GM21737 (cell line): ENCODE measurements around the gene CASZ1.

Source experiments
- ATAC-seq: cut with Tn5 transposase; IDR thresholded peaks from one replicate; pipeline ENCODE4 v1.9.1; 2021; ENCODE audit warnings: mild to moderate bottlenecking, moderate library complexity; ENCODE audit not compliant: unreplicated experiment

The CASZ1 gene

GRCh38 chr1:10640843-10641553, 155.4 kb downstream of the CASZ1 start:
- ATAC-seq, result no peak

GRCh38 chr1:10639775-10640578, 156.5 kb downstream of the CASZ1 start:
- no peak for ATAC-seq

DNA sequence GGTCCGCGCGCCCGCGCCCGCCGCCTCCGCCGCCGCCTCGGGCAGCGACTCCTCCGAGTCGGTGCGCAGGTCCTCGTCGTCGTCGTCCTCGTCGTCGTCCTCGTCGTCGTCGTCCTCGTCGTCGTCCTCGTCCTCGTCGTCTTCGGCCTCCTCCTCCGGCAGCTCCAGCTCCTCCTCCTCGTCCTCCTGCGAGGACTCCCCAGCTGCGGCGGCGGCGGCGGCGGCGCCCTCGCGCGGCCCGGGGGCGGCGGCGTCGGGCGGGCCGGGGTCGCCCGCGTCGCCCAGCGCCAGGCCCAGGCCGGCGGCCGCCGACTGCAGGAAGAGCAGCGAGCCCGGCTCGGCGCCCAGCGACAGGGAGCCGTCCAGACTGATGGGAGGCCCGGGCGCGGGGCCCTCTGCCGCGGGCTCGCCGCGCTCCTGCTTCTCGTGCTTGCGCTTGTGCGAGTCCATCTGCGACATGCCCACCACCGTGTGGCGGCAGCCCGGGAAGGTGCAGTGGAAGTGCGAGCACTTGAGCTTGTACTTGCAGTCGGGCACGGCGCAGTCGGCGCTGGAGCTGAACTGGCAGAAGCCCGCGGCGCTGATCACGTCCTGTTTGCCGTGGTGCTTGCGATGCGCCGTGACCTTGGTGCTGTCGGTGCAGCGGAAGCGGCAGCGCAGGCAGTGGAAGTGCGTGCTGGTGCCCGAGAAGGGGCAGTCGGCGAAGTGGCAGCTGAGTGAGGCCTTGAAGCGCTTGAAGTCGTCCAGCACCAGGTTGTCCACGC, 157.3 kb downstream of the CASZ1 start:
- ATAC-seq, result no peak

GRCh38 chr1:10638559-10639005, 157.9 kb downstream of the CASZ1 start:
- no peak for ATAC-seq

- ATAC-seq, result no peak
Measured at GRCh38 chr1:10637834-10638558, 158.4 kb downstream of the CASZ1 start.

DNA sequence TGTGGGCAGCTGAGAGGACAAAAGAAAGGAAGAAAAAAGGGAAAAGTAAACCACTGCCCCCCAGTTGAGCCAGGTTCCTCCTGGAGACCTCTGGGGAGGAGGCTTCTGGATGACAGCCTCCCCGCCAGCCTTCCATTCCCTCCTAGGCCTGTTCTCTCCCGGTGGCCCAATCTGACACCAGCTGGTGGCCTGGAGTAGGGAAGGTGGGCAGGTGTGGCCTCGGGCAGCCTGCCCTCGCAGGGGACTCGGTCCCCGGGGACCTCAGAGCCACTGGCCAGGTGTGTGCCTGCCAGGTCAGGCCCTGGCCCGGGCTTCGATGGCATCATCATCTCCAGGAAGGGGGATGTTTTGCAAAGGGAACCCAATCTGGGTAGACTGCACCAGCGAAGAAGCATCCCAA, 159.0 kb downstream of the CASZ1 start:
- no peak for ATAC-seq

DNA sequence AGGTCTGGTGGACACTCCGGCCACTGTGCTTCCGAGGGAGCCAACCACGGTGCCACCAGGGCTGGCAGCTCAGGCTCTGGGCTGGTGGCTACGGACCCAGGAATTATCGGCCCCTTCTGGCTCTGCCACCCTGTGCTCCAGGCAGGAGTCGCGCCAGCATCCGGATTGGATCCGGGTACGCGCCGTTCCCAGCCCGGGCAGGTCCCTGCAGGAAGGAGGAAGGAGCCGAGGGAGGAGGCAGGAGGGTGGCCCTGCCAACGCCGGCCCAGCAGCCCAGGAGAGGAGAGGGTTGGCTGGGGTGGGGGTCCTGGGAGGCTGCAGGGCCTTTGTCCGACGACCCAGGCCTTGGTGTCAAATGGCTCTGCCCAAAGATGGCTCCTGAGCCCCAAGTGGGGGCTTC, 160.5 kb downstream of the CASZ1 start:
- no peak for ATAC-seq

- no peak for ATAC-seq
Measured at GRCh38 chr1:10635085-10635896, 161.2 kb downstream of the CASZ1 start.

DNA sequence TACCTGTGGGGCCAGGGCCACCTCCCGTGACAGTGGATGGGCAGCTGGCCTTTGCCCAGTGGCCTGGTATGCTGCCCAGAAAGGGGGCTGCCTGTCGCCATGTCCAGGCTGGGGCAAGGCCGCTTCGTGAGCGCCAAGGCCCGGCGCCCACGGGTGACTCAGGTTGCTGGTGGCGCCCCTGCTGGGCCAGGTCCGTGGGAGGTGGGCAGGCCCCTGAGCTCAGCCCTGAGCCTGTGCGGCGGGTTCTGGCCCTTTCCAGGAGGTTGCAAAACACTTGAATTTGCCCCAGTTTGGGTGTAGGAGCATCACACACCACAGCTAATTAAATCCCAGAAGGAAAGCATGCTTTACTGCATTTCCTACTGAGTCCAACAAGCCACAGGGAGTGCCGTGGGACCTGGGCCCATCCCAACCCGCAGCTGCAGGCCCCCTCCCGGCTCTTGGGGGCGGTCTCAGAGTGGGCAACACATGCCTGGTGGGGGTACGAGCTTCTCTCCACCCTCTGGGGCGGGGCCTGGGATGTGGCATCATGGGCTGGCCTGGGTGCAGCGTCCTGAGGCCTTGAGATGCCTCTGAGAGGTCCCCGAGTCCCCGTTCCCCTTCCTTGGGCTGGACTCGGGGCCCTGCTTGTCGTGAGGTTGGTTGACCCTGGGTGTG, 161.9 kb downstream of the CASZ1 start:
- no peak for ATAC-seq

GRCh38 chr1:10634075-10634427, 162.4 kb downstream of the CASZ1 start:
- ATAC-seq, result no peak

DNA sequence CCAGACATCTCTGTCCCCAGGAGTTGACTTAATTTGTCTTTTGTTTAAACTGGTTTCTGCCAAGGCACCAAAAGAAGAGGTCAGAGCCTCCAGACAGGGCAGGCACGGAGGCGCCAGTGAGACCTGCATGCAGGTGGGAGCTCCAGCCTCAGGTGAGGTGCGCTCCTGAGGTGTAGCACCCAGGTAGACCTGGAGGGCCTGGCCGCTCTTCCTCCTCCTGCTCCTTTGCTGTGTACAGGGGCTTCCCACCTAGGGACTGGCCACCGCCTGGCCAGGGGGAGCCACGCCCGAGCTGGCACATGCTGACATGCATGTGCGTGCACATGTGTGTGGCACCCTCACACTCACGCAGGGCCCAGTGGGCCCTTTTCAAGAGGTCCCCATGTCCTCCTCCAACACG, 163.0 kb downstream of the CASZ1 start:
- no peak for ATAC-seq

GRCh38 chr1:10632691-10633090, 163.8 kb downstream of the CASZ1 start:
- ATAC-seq, result no peak

- ATAC-seq, result no peak
Measured at GRCh38 chr1:10631811-10632593, 164.4 kb downstream of the CASZ1 start.

- no peak for ATAC-seq
Measured at GRCh38 chr1:10631121-10631810, 165.2 kb downstream of the CASZ1 start.

DNA sequence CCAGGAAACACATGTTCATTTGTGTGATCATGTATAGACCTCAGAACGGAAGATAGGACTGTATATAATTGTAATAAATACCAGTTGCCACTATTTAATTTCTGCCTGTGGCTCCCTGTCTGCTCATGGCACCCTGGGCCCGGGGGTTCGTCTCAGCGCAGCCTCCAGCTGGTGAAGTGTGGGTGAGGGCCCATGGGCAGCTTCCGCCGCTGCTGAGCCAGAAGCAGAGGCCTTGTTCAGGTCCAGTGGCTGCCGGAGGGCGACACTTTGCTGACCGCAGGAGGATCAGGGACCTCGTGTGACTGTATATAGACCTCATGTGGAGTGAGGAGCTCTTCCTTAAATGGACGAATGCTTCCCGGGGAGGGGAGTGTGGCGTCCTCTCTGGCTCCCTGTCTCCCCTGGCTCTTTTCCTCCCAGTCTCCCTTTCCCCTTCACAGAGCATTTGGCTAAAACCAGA, 165.8 kb downstream of the CASZ1 start:
- ATAC-seq, result no peak

GRCh38 chr1:10629816-10630571, 166.5 kb downstream of the CASZ1 start:
- ATAC-seq, result no peak

- ATAC-seq, result no peak
Measured at GRCh38 chr1:10629091-10629815, 167.2 kb downstream of the CASZ1 start.
